Duodenal mucosa (tissue), 2 donors: ENCODE results near the gene GAL3ST2.

Experiments used
- H3K27ac ChIP-seq: one replicate; pipeline ENCODE4 v1.7.0; 2013; ENCODE audit warnings: low read depth, low read length
- H3K27me3 ChIP-seq, 2 donors: one replicate each; pipeline ENCODE4 v1.7.0; 2013; ENCODE audit warnings: low read length in 2 of 2, control low read depth in 1 of 2; ENCODE audit not compliant: insufficient read depth in 2 of 2, control insufficient read depth in 1 of 2
- H3K36me3 ChIP-seq, 2 donors: one replicate each; pipeline ENCODE4 v1.7.0; 2013; ENCODE audit warnings: low read length in 2 of 2, control low read depth in 1 of 2; ENCODE audit not compliant: insufficient read depth in 2 of 2, control insufficient read depth in 1 of 2
- H3K4me1 ChIP-seq, 2 donors: one replicate each; pipeline ENCODE4 v1.7.0; 2013; ENCODE audit warnings: low read length in 2 of 2, control low read depth in 1 of 2; ENCODE audit not compliant: insufficient read depth in 2 of 2, control insufficient read depth in 1 of 2
- H3K4me3 ChIP-seq, 2 donors: one replicate each; pipeline ENCODE4 v1.7.0; 2013; ENCODE audit warnings: low read length in 2 of 2, low read depth in 1 of 2
- H3K9ac ChIP-seq, 2 donors: one replicate each; pipeline ENCODE4 v1.7.0; 2013; ENCODE audit warnings: low read length in 2 of 2, low read depth in 1 of 2
- H3K9me3 ChIP-seq, 2 donors: one replicate each; pipeline ENCODE4 v1.7.0; 2013; ENCODE audit warnings: low read length in 2 of 2, control low read depth in 1 of 2; ENCODE audit not compliant: control insufficient read depth in 1 of 2

Gene GAL3ST2

GRCh38 chr2:241746084-241746483 is 30.5 kb upstream of the GAL3ST2 start:
- Histone ChIP-seq H3K9me3 (no peaks in the 10 kb centered on the region), H3K9ac (no peak overlapping the region), H3K27ac (no peak overlapping the region), H3K36me3 (peaks cover 16 to 41% of the 10 kb centered on the region in 2 donors), H3K4me3 (no peak overlapping the region), H3K4me1 (no peaks in the 10 kb centered on the region), H3K27me3 (no peaks in the 10 kb centered on the region)

GRCh38 chr2:241748468-241749256 is 28.0 kb upstream of the GAL3ST2 start:
- peaks cover 16 to 43% of the 10 kb centered on the region in 2 donors for H3K36me3 ChIP-seq
- H3K27ac ChIP-seq: no peak overlapping the region
- H3K4me1 ChIP-seq: no peaks in the 10 kb centered on the region
- H3K27me3 ChIP-seq: no peaks in the 10 kb centered on the region
- H3K9me3 ChIP-seq: no peaks in the 10 kb centered on the region
- no peak overlapping the region for H3K4me3 ChIP-seq
- no peak overlapping the region for H3K9ac ChIP-seq

GRCh38 chr2:241750076-241750840 is 26.4 kb upstream of the GAL3ST2 start:
- Histone ChIP-seq H3K27ac (no peak overlapping the region), H3K9ac (no peak overlapping the region), H3K27me3 (no peaks in the 10 kb centered on the region), H3K9me3 (no peaks in the 10 kb centered on the region), H3K36me3 (peaks cover 6 to 29% of the 10 kb centered on the region in 2 donors), H3K4me1 (no peaks in the 10 kb centered on the region), H3K4me3 (no peak overlapping the region)

GRCh38 chr2:241751152-241751551 is 25.5 kb upstream of the GAL3ST2 start:
- Histone ChIP-seq H3K9ac (no peak overlapping the region), H3K27me3 (no peaks in the 10 kb centered on the region), H3K9me3 (no peaks in the 10 kb centered on the region), H3K36me3 (peaks cover 7 to 30% of the 10 kb centered on the region in 2 donors), H3K4me1 (no peaks in the 10 kb centered on the region), H3K4me3 (no peak overlapping the region), H3K27ac (no peak overlapping the region)

GRCh38 chr2:241751776-241752175 is 24.8 kb upstream of the GAL3ST2 start:
- Histone ChIP-seq H3K4me3 (no peak overlapping the region), H3K4me1 (no peaks in the 10 kb centered on the region), H3K9ac (no peak overlapping the region), H3K9me3 (no peaks in the 10 kb centered on the region), H3K36me3 (peaks cover 8 to 31% of the 10 kb centered on the region in 2 donors), H3K27me3 (no peaks in the 10 kb centered on the region), H3K27ac (no peak overlapping the region)

- Histone ChIP-seq H3K27ac (no peak overlapping the region), H3K4me1 (no peaks in the 10 kb centered on the region), H3K4me3 (no peak overlapping the region), H3K9me3 (no peaks in the 10 kb centered on the region), H3K36me3 (peaks cover 8 to 31% of the 10 kb centered on the region in 2 donors), H3K27me3 (no peaks in the 10 kb centered on the region), H3K9ac (no peak overlapping the region)
These were observed 24.4 kb upstream of the GAL3ST2 start for GRCh38 chr2:241752253-241752652.

- H3K27ac ChIP-seq: no peak overlapping the region
- H3K9ac ChIP-seq: no peak overlapping the region
- H3K4me1 ChIP-seq: no peaks in the 10 kb centered on the region
- peaks cover 8 to 31% of the 10 kb centered on the region in 2 donors for H3K36me3 ChIP-seq
- no peaks in the 10 kb centered on the region for H3K9me3 ChIP-seq
- H3K27me3 ChIP-seq: no peaks in the 10 kb centered on the region
- no peak overlapping the region for H3K4me3 ChIP-seq
These were observed 23.8 kb upstream of the GAL3ST2 start for GRCh38 chr2:241752689-241753276.

- H3K4me3 ChIP-seq: no peak overlapping the region
- no peaks in the 10 kb centered on the region for H3K9me3 ChIP-seq
- H3K27ac ChIP-seq: no peak overlapping the region
- peaks cover 8 to 31% of the 10 kb centered on the region in 2 donors for H3K36me3 ChIP-seq
- H3K27me3 ChIP-seq: no peaks in the 10 kb centered on the region
- no peaks in the 10 kb centered on the region for H3K4me1 ChIP-seq
- H3K9ac ChIP-seq: no peak overlapping the region
These were observed 23.1 kb upstream of the GAL3ST2 start for GRCh38 chr2:241753493-241753892.

GRCh38 chr2:241754042-241754441 is 22.6 kb upstream of the GAL3ST2 start:
- Histone ChIP-seq H3K9ac (no peak overlapping the region), H3K27me3 (no peaks in the 10 kb centered on the region), H3K36me3 (peaks cover 8 to 30% of the 10 kb centered on the region in 2 donors), H3K4me1 (no peaks in the 10 kb centered on the region), H3K4me3 (no peak overlapping the region), H3K9me3 (no peaks in the 10 kb centered on the region), H3K27ac (no peak overlapping the region)

- Histone ChIP-seq H3K4me3 (no peak overlapping the region), H3K27me3 (no peaks in the 10 kb centered on the region), H3K4me1 (no peaks in the 10 kb centered on the region), H3K36me3 (peaks cover 11 to 28% of the 10 kb centered on the region in 2 donors), H3K27ac (no peak overlapping the region), H3K9ac (no peak overlapping the region), H3K9me3 (no peaks in the 10 kb centered on the region)
These were observed 21.5 kb upstream of the GAL3ST2 start for GRCh38 chr2:241755166-241755565.
